ENCODE results near the gene LRRC2.

DNA sequence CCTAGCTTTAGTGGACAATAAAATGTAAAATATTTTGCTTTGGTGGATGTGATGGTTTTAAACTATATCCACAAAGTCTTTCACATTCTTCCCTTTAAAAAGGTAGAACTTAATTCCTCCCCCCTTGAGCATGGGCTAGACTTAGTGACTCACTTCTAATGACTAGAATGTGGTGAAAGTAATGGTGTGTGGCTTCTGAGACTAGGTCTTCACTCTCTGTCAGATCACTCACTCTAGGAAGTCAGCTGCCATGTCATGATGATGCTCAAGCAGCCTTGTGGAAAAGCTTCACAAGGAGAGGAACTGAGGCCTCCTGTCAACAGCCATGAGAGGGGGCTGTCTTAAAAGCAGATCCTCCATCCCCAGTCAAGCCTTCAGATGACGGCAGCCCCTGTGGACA is 4.2 kb downstream of the LRRC2 start:
- no peak for TF ChIP-seq ZFX (IDR thresholded peaks at IDR 0.05; ENCODE audit: borderline replicate concordance)
- TF ChIP-seq, protein P1, sequence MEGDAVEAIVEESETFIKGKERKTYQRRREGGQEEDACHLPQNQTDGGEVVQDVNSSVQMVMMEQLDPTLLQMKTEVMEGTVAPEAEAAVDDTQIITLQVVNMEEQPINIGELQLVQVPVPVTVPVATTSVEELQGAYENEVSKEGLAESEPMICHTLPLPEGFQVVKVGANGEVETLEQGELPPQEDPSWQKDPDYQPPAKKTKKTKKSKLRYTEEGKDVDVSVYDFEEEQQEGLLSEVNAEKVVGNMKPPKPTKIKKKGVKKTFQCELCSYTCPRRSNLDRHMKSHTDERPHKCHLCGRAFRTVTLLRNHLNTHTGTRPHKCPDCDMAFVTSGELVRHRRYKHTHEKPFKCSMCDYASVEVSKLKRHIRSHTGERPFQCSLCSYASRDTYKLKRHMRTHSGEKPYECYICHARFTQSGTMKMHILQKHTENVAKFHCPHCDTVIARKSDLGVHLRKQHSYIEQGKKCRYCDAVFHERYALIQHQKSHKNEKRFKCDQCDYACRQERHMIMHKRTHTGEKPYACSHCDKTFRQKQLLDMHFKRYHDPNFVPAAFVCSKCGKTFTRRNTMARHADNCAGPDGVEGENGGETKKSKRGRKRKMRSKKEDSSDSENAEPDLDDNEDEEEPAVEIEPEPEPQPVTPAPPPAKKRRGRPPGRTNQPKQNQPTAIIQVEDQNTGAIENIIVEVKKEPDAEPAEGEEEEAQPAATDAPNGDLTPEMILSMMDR (IDR thresholded peaks at IDR 0.05): no peak
